Transverse colon (tissue), 4 donors: ENCODE measurements around the gene ZNF296. TPM values are rescaled to one million over a fixed set of nuclear protein-coding genes. Genes with fewer than 3 reads are reported as not detected.
A peak's percentile ranks its signal among the peaks of the same experiment; 100 is the strongest.

Experiments used
- DNase-seq: peaks from one replicate; pipeline ENCODE4 v3.0.0-alpha.2; 2019
- H3K27ac ChIP-seq, 4 donors: fragments of 200-600 bp; sonication (generic); 2 replicates each; pipeline ENCODE4 v1.5.1; 2016 to 2018; ENCODE audit warnings: inconsistent platforms in 4 of 4
- H3K27me3 ChIP-seq: fragments of 200-600 bp; sonication (generic); 2 replicates; pipeline ENCODE4 v1.5.1; 2017; ENCODE audit warnings: inconsistent platforms
- H3K36me3 ChIP-seq, 4 donors: fragments of 200-600 bp; sonication (generic); 2 replicates each; pipeline ENCODE4 v1.5.1; 2017 to 2019; ENCODE audit warnings: inconsistent platforms in 4 of 4
- H3K4me1 ChIP-seq, 4 donors: fragments of 200-600 bp; sonication (generic); 2 replicates each; pipeline ENCODE4 v1.5.1; 2017 to 2020; ENCODE audit warnings: inconsistent platforms in 4 of 4
- H3K4me3 ChIP-seq, 4 donors: fragments of 200-600 bp; sonication (generic); 1 replicate in 1 of 4; 2 replicates in 3 of 4; pipeline versions ENCODE4 v1.5.1 to v1.6.1; 2017 to 2019; ENCODE audit warnings: inconsistent platforms in 4 of 4
- H3K9me3 ChIP-seq, 2 donors: fragments of 200-600 bp; sonication (generic); 2 replicates each; pipeline ENCODE4 v1.5.1; 2017 to 2019; ENCODE audit warnings: inconsistent platforms in 2 of 2
- CTCF ChIP-seq, 5 experiments: fragments of 200-600 bp in 3 of 5; fragments of 450-650 bp in 2 of 5; sonication (generic) in 3 of 5; IDR thresholded peaks; 1 replicate in 2 of 5; 2 replicates in 3 of 5; pipeline ENCODE4 v1.5.1; 2016 to 2017; ENCODE audit warnings: antibody characterized with exemption in 5 of 5, inconsistent platforms in 3 of 5, mild to moderate bottlenecking in 2 of 5, moderate library complexity in 1 of 5
- EP300 ChIP-seq: sonication (generic); formaldehyde crosslinking; IDR thresholded peaks from one replicate; pipeline ENCODE4 v1.6.1; 2017; ENCODE audit warnings: antibody characterized with exemption, low read depth
- POLR2A ChIP-seq: fragments of 450-650 bp; IDR thresholded peaks from one replicate; pipeline ENCODE4 v1.6.1; 2016; ENCODE audit warnings: antibody characterized with exemption, mild to moderate bottlenecking, moderate library complexity
- POLR2AphosphoS5 ChIP-seq, 3 donors: sonication (generic); formaldehyde crosslinking; IDR thresholded peaks; one replicate each; pipeline ENCODE4 v1.6.1; 2016; ENCODE audit warnings: antibody characterized with exemption in 3 of 3
- WGBS, 2 donors: methylation state at CpG; one replicate each; pipeline ENCODE4 v1.1.5; 2018; ENCODE audit warnings: low coverage in 1 of 2; 5-methylcytosine and 5-hydroxymethylcytosine counted together
- in situ Hi-C, 4 donors: fragments of 200-750 bp; cut with MboI; loops; one replicate each; pipeline versions ENCODE4 v1.15.0 to v1.15.1; 2017; ENCODE audit warnings: low sequenced_read_pairs in 3 of 4, low pct_ligation_motif_present in 1 of 4, low pct_unique_long_range_greater_than_20kb in 1 of 4
- intact Hi-C: fragments of 100-400 bp; cut with DNase I; formaldehyde crosslinking; loops from one replicate; pipeline ENCODE4 v1.15.1; 2023; ENCODE audit warnings: low total_unique reads
- total RNA-seq, 4 donors: library from RNA; depleted of rRNA; stranded (reverse); fragments of >200 nt; gene quantifications; one replicate each; pipeline ENCODE4 v1.1.0, GENCODE V29; 2016

The ZNF296 gene
- total RNA-seq, 4 donors from 2014 or later: 0.75 to 5.8 (median 3.5) TPM

- 65 to 75% methylated on average over 7 of the region's 7 CpGs for WGBS, 2 donors
- in situ Hi-C loops: no loop called here
- Histone ChIP-seq H3K27me3 (no peaks in the 10 kb centered on the region), H3K9me3 (no peaks in the 10 kb centered on the region), H3K4me1 (peaks cover 9 to 49% (median 39%) of the 10 kb centered on the region in 4 donors), H3K36me3 (peaks cover 0 to 23% (median 12%) of the 10 kb centered on the region in 4 donors), H3K4me3 (no peak overlapping the region), H3K27ac (no peak overlapping the region)
- intact Hi-C loops: no loop called here
- no peak for DNase-seq
- no peak for TF ChIP-seq EP300
Observed at GRCh38 chr19:45047188-45047797, 29.0 kb downstream of the ZNF296 start.

DNA sequence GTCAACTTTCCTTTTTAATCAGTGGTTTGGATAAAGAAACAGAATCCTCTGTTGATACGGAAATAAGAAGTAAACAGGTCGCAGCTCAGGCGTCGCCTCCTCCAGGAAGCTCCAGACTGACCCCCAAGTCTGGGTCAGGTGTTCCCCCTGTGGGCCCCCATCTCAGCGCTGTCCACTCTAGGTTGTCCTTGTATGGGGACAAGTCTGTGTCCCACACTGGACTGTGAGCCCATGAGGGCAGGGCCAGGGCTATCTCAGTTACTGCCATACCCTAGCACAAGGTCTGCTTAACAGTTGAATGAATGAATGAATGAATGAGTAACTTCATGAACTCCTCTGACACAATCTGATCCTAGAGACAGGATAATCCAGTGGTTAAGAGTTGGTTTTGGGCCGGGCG lies 29.9 kb downstream of the ZNF296 start:
- Histone ChIP-seq H3K4me1 (peaks cover 9 to 46% (median 33%) of the 10 kb centered on the region in 4 donors), H3K27me3 (no peaks in the 10 kb centered on the region), H3K9me3 (no peaks in the 10 kb centered on the region), H3K27ac (peak overlapping the region in 3 of 4 donors; percentile 2 to 45 (median 7)), H3K4me3 (no peak overlapping the region), H3K36me3 (peaks cover 0 to 27% (median 14%) of the 10 kb centered on the region in 4 donors)
- TF ChIP-seq CTCF (IDR thresholded peaks at IDR 0.05): no peak
- TF ChIP-seq POLR2AphosphoS5 (IDR thresholded peaks at IDR 0.05): no peak
- no peak for TF ChIP-seq POLR2A
- TF ChIP-seq EP300: no peak
- in situ Hi-C loops: no loop called here
- 50 to 84% methylated on average over 2 to 7 of the region's 7 CpGs for WGBS, 2 donors
- intact Hi-C loops: no loop called here
- no peak for DNase-seq

DNA sequence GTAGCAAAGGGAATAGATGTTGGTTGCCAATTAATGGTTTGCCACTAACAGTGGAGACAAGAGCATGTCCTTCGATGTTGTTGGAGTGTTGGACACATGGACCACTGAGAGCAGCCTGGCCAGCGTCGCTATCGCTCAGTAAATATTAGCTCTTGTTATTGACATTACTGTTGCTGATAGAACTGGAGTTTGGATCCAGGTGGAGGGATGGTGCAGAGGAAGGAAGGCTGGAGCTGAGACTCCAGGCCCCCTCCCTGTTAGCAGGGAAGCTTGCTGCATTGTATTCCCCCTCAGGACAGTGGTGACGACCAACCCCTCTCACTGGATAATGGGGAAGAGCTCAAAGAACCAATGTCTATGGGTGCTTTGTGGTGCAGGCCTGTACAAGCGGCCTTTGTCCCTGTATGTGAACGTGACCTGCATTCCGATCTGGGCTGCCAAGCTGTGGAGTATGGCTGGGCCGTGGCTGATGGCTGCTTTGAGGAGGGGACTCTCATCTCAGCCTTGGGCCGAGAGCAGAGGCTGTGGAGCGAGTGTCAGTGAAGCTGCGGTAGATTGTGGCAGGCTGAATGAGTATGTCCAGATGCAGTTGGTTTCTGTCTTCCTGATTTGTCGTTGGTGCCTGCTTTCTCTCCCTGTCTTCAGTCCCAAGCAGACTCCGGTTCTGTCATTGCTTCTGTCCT lies 30.5 kb downstream of the ZNF296 start:
- H3K9me3 ChIP-seq: no peaks in the 10 kb centered on the region
- H3K4me1 ChIP-seq: peaks cover 14 to 47% (median 32%) of the 10 kb centered on the region in 4 donors
- intact Hi-C loops (no loop called here), in situ Hi-C loops (no loop called here)
- no peaks in the 10 kb centered on the region for H3K27me3 ChIP-seq
- peaks cover 0 to 28% (median 14%) of the 10 kb centered on the region in 4 donors for H3K36me3 ChIP-seq
- no peak for TF ChIP-seq EP300
- TF ChIP-seq POLR2A: no peak
- TF ChIP-seq CTCF (IDR thresholded peaks at IDR 0.05): no peak
- no peak for TF ChIP-seq POLR2AphosphoS5 (IDR thresholded peaks at IDR 0.05)
- no peak for DNase-seq
- peak overlapping the region; percentile 2 to 45 (median 22) for H3K27ac ChIP-seq
- 40 to 63% methylated on average over 1 to 14 of the region's 14 CpGs for WGBS, 2 donors
- H3K4me3 ChIP-seq: no peak overlapping the region

GRCh38 chr19:45041125-45041524 lies 35.2 kb downstream of the ZNF296 start:
- Histone ChIP-seq H3K36me3 (peaks cover 0 to 32% (median 16%) of the 10 kb centered on the region in 4 donors), H3K4me1 (peaks cover 18 to 50% (median 36%) of the 10 kb centered on the region in 4 donors), H3K4me3 (no peak overlapping the region), H3K27ac (peak overlapping the region in 1 of 4 donors; percentile 14), H3K9me3 (no peaks in the 10 kb centered on the region), H3K27me3 (no peaks in the 10 kb centered on the region)
- WGBS, 2 donors: 69 to 79% methylated on average over 2 to 6 of the region's 6 CpGs
- TF ChIP-seq POLR2AphosphoS5 (IDR thresholded peaks at IDR 0.05): no peak
- no peak for TF ChIP-seq CTCF (IDR thresholded peaks at IDR 0.05)
- TF ChIP-seq EP300: no peak
- no peak for TF ChIP-seq POLR2A
- intact Hi-C loops: loop anchor here (5.0 kb wide), 1 partner anchor 36 kb away; the partner anchor contains the start of genes GEMIN7 and ZNF296
- in situ Hi-C loops: no loop called here
- no peak for DNase-seq
